ENCODE measurements around the gene POLG2. TPM values are rescaled to one million over a fixed set of nuclear protein-coding genes. Genes with fewer than 3 reads are reported as not detected.
"Not testable (repeated sequence)": the region's sequence is repeated elsewhere in the genome, so short reads cannot be mapped to it uniquely, and the experiment has no call there.

POLG2 gene
- total RNA-seq, 1 experiment from 2014 or later, result 42.7 TPM

DNA sequence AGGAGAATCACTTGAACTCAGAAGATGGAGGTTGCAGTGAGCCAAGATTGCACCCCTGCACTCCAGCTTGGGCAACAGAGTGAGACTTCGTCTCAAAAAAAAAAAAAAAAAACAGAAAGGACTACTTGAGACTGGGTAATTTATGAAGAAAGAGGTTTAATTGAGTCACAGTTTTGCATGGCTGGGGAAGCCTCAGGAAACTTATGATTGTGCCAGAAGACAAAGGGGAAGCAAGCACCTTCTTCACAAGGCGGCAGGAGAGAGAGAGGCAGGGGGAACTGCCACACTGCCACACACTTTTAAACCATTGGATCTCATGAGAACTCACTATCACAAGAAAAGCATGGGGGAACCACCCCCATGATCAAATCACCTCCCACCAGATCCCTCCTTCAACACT is 56.9 kb downstream of the POLG2 start (continued):
- TF ChIP-seq ZNF317 (CRISPR knock-in tag; IDR thresholded peaks at IDR 0.05; ENCODE audit: borderline replicate concordance, low read depth) (no peak), FOXK1 (CRISPR knock-in tag; IDR thresholded peaks at IDR 0.05) (no peak), ZNF423 (CRISPR knock-in tag; IDR thresholded peaks at IDR 0.05) (no peak)
- TF ChIP-seq, protein P1, sequence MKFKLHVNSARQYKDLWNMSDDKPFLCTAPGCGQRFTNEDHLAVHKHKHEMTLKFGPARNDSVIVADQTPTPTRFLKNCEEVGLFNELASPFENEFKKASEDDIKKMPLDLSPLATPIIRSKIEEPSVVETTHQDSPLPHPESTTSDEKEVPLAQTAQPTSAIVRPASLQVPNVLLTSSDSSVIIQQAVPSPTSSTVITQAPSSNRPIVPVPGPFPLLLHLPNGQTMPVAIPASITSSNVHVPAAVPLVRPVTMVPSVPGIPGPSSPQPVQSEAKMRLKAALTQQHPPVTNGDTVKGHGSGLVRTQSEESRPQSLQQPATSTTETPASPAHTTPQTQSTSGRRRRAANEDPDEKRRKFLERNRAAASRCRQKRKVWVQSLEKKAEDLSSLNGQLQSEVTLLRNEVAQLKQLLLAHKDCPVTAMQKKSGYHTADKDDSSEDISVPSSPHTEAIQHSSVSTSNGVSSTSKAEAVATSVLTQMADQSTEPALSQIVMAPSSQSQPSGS (CRISPR knock-in tag; IDR thresholded peaks at IDR 0.05; ENCODE audit: borderline replicate concordance, low read depth), result no peak
- TF ChIP-seq, protein P2, sequence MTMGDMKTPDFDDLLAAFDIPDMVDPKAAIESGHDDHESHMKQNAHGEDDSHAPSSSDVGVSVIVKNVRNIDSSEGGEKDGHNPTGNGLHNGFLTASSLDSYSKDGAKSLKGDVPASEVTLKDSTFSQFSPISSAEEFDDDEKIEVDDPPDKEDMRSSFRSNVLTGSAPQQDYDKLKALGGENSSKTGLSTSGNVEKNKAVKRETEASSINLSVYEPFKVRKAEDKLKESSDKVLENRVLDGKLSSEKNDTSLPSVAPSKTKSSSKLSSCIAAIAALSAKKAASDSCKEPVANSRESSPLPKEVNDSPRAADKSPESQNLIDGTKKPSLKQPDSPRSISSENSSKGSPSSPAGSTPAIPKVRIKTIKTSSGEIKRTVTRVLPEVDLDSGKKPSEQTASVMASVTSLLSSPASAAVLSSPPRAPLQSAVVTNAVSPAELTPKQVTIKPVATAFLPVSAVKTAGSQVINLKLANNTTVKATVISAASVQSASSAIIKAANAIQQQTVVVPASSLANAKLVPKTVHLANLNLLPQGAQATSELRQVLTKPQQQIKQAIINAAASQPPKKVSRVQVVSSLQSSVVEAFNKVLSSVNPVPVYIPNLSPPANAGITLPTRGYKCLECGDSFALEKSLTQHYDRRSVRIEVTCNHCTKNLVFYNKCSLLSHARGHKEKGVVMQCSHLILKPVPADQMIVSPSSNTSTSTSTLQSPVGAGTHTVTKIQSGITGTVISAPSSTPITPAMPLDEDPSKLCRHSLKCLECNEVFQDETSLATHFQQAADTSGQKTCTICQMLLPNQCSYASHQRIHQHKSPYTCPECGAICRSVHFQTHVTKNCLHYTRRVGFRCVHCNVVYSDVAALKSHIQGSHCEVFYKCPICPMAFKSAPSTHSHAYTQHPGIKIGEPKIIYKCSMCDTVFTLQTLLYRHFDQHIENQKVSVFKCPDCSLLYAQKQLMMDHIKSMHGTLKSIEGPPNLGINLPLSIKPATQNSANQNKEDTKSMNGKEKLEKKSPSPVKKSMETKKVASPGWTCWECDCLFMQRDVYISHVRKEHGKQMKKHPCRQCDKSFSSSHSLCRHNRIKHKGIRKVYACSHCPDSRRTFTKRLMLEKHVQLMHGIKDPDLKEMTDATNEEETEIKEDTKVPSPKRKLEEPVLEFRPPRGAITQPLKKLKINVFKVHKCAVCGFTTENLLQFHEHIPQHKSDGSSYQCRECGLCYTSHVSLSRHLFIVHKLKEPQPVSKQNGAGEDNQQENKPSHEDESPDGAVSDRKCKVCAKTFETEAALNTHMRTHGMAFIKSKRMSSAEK (CRISPR knock-in tag; IDR thresholded peaks at IDR 0.05; ENCODE audit: borderline replicate concordance), result no peak

DNA sequence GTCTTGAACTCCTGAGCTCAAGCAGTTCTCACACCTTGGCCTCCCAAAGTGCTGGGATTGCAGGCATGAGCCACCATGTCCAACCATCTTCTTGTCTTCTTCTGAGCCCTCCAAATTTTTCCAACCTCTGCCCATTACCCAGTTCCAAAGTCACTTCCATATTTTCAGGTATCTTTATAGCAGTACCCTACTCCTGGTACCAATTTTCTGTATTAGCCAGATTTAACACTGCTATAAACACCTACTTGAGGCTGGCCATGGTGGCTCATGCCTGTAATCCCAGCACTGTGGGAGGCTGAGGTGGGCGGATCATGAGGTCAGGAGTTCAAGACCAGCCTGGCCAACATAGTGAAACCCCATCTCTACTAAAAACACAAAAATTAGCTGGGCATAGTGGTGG is 57.3 kb downstream of the POLG2 start:
- ATAC-seq, H3K27ac Mint-ChIP-seq: not testable (repeated sequence)
- CTCF ChIA-PET, result interaction anchor here (1.0 kb wide), 1 partner anchor 19 kb away, joined by 3 read pairs; no protein-coding TSS in a partner anchor

DNA sequence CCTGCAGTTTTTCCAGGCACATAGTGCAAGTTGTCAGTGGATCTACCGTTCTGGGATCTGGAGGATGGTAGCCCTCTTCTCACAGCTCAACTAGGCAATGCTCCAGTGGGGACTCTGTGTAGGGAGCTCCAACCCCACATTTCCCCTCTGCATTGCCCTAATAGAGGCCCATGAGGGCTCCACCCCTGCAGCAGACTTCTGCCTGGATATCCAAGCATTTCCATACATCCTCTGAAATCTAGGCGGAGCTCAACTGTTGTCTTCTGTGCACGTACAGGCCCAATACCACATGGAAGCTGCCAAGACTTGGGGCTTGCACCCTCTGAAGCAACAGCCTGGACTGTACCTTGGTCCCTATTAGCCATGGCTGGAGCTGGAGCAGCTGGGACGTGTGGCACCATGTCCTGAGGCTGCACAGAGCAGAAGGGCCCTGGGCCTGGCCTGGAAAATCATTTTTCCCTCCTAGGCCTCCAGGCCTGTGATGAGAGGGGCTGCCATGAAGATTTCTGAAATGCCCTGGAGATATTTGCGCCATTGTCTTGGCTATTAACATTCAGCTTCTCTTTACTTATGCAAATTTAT is 58.8 kb downstream of the POLG2 start:
- ATAC-seq, result no peak
- TF ChIP-seq, protein P3, sequence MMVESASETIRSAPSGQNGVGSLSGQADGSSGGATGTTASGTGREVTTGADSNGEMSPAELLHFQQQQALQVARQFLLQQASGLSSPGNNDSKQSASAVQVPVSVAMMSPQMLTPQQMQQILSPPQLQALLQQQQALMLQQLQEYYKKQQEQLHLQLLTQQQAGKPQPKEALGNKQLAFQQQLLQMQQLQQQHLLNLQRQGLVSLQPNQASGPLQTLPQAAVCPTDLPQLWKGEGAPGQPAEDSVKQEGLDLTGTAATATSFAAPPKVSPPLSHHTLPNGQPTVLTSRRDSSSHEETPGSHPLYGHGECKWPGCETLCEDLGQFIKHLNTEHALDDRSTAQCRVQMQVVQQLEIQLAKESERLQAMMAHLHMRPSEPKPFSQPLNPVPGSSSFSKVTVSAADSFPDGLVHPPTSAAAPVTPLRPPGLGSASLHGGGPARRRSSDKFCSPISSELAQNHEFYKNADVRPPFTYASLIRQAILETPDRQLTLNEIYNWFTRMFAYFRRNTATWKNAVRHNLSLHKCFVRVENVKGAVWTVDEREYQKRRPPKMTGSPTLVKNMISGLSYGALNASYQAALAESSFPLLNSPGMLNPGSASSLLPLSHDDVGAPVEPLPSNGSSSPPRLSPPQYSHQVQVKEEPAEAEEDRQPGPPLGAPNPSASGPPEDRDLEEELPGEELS (CRISPR knock-in tag; IDR thresholded peaks at IDR 0.05), result no peak
- no peak for TF ChIP-seq ZBTB21 (CRISPR knock-in tag; IDR thresholded peaks at IDR 0.05; ENCODE audit: borderline replicate concordance)
- TF ChIP-seq ZNF219 (CRISPR knock-in tag; IDR thresholded peaks at IDR 0.05; ENCODE audit: borderline replicate concordance), result no peak
- no peak for TF ChIP-seq SMAD4 (CRISPR knock-in tag; IDR thresholded peaks at IDR 0.05)
- TF ChIP-seq HMGA2 (CRISPR knock-in tag; IDR thresholded peaks at IDR 0.05), result no peak
- TF ChIP-seq, protein P4, sequence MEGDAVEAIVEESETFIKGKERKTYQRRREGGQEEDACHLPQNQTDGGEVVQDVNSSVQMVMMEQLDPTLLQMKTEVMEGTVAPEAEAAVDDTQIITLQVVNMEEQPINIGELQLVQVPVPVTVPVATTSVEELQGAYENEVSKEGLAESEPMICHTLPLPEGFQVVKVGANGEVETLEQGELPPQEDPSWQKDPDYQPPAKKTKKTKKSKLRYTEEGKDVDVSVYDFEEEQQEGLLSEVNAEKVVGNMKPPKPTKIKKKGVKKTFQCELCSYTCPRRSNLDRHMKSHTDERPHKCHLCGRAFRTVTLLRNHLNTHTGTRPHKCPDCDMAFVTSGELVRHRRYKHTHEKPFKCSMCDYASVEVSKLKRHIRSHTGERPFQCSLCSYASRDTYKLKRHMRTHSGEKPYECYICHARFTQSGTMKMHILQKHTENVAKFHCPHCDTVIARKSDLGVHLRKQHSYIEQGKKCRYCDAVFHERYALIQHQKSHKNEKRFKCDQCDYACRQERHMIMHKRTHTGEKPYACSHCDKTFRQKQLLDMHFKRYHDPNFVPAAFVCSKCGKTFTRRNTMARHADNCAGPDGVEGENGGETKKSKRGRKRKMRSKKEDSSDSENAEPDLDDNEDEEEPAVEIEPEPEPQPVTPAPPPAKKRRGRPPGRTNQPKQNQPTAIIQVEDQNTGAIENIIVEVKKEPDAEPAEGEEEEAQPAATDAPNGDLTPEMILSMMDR (IDR thresholded peaks at IDR 0.05), result no peak
- TF ChIP-seq, protein P5, sequence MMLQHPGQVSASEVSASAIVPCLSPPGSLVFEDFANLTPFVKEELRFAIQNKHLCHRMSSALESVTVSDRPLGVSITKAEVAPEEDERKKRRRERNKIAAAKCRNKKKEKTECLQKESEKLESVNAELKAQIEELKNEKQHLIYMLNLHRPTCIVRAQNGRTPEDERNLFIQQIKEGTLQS (CRISPR knock-in tag; conservative IDR thresholded peaks at IDR 0.05), result no peak
- no peak for TF ChIP-seq ZNF416 (CRISPR knock-in tag; IDR thresholded peaks at IDR 0.05)
- no peak for TF ChIP-seq ETV6 (CRISPR knock-in tag; IDR thresholded peaks at IDR 0.05)
- TF ChIP-seq JAZF1 (CRISPR knock-in tag; IDR thresholded peaks at IDR 0.05), result no peak
- TF ChIP-seq, protein P6, sequence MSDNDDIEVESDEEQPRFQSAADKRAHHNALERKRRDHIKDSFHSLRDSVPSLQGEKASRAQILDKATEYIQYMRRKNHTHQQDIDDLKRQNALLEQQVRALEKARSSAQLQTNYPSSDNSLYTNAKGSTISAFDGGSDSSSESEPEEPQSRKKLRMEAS (CRISPR knock-in tag; IDR thresholded peaks at IDR 0.05), result no peak
- TF ChIP-seq, protein P7, sequence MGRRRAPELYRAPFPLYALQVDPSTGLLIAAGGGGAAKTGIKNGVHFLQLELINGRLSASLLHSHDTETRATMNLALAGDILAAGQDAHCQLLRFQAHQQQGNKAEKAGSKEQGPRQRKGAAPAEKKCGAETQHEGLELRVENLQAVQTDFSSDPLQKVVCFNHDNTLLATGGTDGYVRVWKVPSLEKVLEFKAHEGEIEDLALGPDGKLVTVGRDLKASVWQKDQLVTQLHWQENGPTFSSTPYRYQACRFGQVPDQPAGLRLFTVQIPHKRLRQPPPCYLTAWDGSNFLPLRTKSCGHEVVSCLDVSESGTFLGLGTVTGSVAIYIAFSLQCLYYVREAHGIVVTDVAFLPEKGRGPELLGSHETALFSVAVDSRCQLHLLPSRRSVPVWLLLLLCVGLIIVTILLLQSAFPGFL (CRISPR knock-in tag; IDR thresholded peaks at IDR 0.05; ENCODE audit: borderline replicate concordance), result no peak
- no peak for TF ChIP-seq TEAD1 (CRISPR knock-in tag; IDR thresholded peaks at IDR 0.05)
- TF ChIP-seq, protein P8, sequence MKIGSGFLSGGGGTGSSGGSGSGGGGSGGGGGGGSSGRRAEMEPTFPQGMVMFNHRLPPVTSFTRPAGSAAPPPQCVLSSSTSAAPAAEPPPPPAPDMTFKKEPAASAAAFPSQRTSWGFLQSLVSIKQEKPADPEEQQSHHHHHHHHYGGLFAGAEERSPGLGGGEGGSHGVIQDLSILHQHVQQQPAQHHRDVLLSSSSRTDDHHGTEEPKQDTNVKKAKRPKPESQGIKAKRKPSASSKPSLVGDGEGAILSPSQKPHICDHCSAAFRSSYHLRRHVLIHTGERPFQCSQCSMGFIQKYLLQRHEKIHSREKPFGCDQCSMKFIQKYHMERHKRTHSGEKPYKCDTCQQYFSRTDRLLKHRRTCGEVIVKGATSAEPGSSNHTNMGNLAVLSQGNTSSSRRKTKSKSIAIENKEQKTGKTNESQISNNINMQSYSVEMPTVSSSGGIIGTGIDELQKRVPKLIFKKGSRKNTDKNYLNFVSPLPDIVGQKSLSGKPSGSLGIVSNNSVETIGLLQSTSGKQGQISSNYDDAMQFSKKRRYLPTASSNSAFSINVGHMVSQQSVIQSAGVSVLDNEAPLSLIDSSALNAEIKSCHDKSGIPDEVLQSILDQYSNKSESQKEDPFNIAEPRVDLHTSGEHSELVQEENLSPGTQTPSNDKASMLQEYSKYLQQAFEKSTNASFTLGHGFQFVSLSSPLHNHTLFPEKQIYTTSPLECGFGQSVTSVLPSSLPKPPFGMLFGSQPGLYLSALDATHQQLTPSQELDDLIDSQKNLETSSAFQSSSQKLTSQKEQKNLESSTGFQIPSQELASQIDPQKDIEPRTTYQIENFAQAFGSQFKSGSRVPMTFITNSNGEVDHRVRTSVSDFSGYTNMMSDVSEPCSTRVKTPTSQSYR (CRISPR knock-in tag; IDR thresholded peaks at IDR 0.05), result no peak

More for the DNA sequence above, 57.3 kb downstream of the POLG2 start:
- Mint-ChIP-seq H3K9me3 (peaks cover 48% of the 10 kb centered on the region), H3K27me3 (ENCODE audit: low read depth) (peaks cover 13% of the 10 kb centered on the region), H3K36me3 (peaks cover 42% of the 10 kb centered on the region)
- POLR2A ChIA-PET; H3K4me1 Mint-ChIP-seq; H3K4me3 Mint-ChIP-seq; DNase-seq (ENCODE audit: low spot score): not testable (repeated sequence)

More for the DNA sequence above, 58.8 kb downstream of the POLG2 start:
- Mint-ChIP-seq H3K27ac (no peak overlapping the region), H3K4me1 (no peaks in the 10 kb centered on the region), H3K36me3 (peaks cover 52% of the 10 kb centered on the region), H3K9me3 (peaks cover 57% of the 10 kb centered on the region), H3K4me3 (no peak overlapping the region), H3K27me3 (ENCODE audit: low read depth) (peaks cover 13% of the 10 kb centered on the region)
- ChIA-PET POLR2A (no interaction called here), CTCF (no interaction called here)
- DNase-seq (ENCODE audit: low spot score), result no peak
